Lower leg skin (tissue), 4 donors: Measurements from ENCODE around the gene NOP9. TPM values are rescaled to one million over a fixed set of nuclear protein-coding genes. Genes with fewer than 3 reads are reported as not detected.

Source experiments
- DNase-seq, 2 donors: peaks; one replicate each; pipeline ENCODE4 v3.0.0-alpha.2; 2019; ENCODE audit warnings: low spot score in 2 of 2
- H3K4me3 ChIP-seq: fragments of 200-600 bp; sonication (generic); 2 replicates; pipeline ENCODE4 v1.5.1; 2017; ENCODE audit warnings: mild to moderate bottlenecking, low read depth; ENCODE audit not compliant: poor library complexity, severe bottlenecking
- CTCF ChIP-seq, 3 donors: fragments of 450-650 bp; IDR thresholded peaks; one replicate each; pipeline ENCODE4 v1.5.1; 2016; ENCODE audit warnings: antibody characterized with exemption in 3 of 3, mild to moderate bottlenecking in 3 of 3, moderate library complexity in 2 of 3
- POLR2A ChIP-seq, 2 donors: fragments of 450-650 bp; IDR thresholded peaks; one replicate each; pipeline ENCODE4 v1.6.1; 2016 to 2017; ENCODE audit warnings: antibody characterized with exemption in 2 of 2, mild to moderate bottlenecking in 1 of 2, moderate library complexity in 1 of 2
- WGBS, 2 donors: methylation state at CpG; one replicate each; pipeline ENCODE4 v1.1.5; 2018; 5-methylcytosine and 5-hydroxymethylcytosine counted together
- intact Hi-C: fragments of 100-400 bp; cut with DNase I; formaldehyde crosslinking; loops from one replicate; pipeline ENCODE4 v1.15.0; 2023; ENCODE audit warnings: low total_unique reads
- total RNA-seq, 4 donors: library from RNA; depleted of rRNA; stranded (reverse); fragments of >200 nt; gene quantifications; one replicate each; pipeline ENCODE4 v1.1.0, GENCODE V29; 2016

Gene NOP9
- total RNA-seq, 4 donors from 2014 or later = 13.8 to 20.4 (median 17.6) TPM

- intact Hi-C loops = loop anchor here (2.0 kb wide), 1 partner anchor 54 kb away; the partner anchor contains the start of gene TINF2
- H3K4me3 ChIP-seq = no peak overlapping the region
- TF ChIP-seq CTCF (IDR thresholded peaks at IDR 0.05) = no peak
- TF ChIP-seq POLR2A (IDR thresholded peaks at IDR 0.05) = no peak
- no peak for DNase-seq
- 50 to 53% methylated on average over 12 of the region's 12 CpGs for WGBS, 2 donors
Observed at GRCh38 chr14:24296341-24297157, 3.1 kb upstream of the NOP9 start.

- no peak overlapping the region for H3K4me3 ChIP-seq
- DNase-seq = no peak
- TF ChIP-seq POLR2A (IDR thresholded peaks at IDR 0.05) (no peak), CTCF (IDR thresholded peaks at IDR 0.05) (peak in 1 of 3 donors; percentile 16)
- 40 to 45% methylated on average over 5 of the region's 5 CpGs for WGBS, 2 donors
- intact Hi-C loops = loop anchor here (2.0 kb wide), 1 partner anchor 55 kb away; the partner anchor contains the start of gene TINF2
Observed at GRCh38 chr14:24297190-24297964, 2.3 kb upstream of the NOP9 start.

DNA sequence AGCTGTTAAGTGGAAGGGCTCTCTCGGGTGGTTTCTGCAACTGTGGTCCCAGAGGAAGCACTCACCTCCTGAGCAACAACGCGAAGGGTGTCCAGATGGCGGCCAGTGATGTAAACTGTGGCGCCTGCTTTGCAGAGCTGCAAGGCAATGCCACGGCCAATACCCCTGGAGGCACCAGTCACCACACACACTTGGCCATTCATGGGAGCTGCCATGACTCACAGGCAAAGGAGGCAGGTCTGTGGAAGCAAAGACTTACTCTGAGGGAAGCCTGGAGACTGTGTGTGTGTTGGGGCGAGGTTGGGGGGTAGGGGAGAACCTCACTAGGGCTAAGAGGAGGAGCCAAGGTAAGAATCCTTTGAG, 777 bp upstream of the NOP9 start:
- TF ChIP-seq POLR2A (IDR thresholded peaks at IDR 0.05) (no peak), CTCF (IDR thresholded peaks at IDR 0.05) (no peak)
- H3K4me3 ChIP-seq = peak overlapping the region; percentile 85
- DNase-seq = no peak
- intact Hi-C loops = no loop called here
- WGBS, 2 donors = 31 to 38% methylated on average over 7 of the region's 7 CpGs

DNA sequence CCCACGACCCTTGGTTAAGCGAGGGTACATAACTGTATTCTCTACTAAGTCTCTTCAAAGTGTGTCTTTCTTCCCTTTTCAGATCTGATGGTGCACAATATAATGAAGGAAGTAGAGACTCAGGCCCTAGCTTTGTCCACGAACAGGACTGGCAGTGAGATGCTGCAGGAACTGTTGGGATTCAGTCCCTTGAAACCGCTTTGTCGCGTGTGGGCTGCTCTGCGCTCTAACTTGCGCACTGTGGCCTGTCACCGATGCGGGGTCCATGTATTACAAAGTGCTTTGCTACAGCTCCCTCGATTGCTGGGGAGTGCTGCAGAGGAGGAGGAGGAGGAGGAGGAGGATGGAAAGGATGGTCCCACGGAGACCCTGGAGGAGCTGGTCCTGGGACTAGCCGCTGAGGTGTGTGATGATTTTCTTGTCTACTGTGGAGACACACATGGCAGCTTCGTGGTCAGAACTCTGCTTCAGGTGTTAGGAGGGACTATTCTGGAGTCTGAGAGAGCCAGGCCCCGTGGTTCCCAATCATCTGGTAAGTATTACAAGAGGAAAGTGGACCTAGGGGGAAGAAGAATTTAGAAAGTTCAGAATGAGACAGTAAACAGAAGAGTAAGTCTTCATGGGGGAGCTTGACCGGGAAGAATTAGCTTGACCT, 803 bp downstream of the NOP9 start:
- WGBS, 2 donors = 25 to 29% methylated on average over 16 of the region's 16 CpGs
- peak in 1 of 2 donors; percentile 70 for DNase-seq
- H3K4me3 ChIP-seq = peak overlapping the region; percentile 85
- TF ChIP-seq POLR2A (IDR thresholded peaks at IDR 0.05) (no peak), CTCF (IDR thresholded peaks at IDR 0.05) (no peak)
- intact Hi-C loops = no loop called here

DNA sequence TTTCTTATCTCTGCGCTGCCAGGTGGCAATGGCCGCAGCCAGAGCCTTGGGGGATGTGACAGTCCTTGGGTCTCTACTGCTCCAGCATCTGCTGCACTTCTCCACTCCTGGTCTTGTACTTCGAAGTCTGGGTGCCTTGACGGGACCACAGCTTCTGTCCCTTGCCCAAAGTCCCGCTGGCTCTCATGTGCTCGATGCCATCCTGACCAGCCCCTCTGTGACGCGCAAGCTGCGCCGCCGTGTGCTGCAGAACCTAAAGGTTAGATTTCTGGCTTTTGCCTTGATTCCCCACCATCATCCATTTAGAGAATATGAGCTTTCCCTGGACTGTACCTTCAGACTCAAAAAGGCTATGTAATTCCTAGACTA, 4.4 kb downstream of the NOP9 start:
- TF ChIP-seq POLR2A (IDR thresholded peaks at IDR 0.05) (no peak), CTCF (IDR thresholded peaks at IDR 0.05) (no peak)
- no peak for DNase-seq
- 90 to 97% methylated on average over 11 of the region's 11 CpGs for WGBS, 2 donors
- intact Hi-C loops = no loop called here
- H3K4me3 ChIP-seq = no peak overlapping the region
